Thyroid gland (tissue), 4 donors: ENCODE data around the gene COL19A1. TPM values are rescaled to one million over a fixed set of nuclear protein-coding genes. Genes with fewer than 3 reads are reported as not detected.

ENCODE experiments used
- DNase-seq, 2 donors: peaks; one replicate each; pipeline ENCODE4 v3.0.0-alpha.2; 2019
- H3K27ac ChIP-seq, 3 donors: fragments of 200-600 bp; sonication (generic); 1 replicate in 2 of 3; 2 replicates in 1 of 3; pipeline ENCODE4 v1.5.1; 2016 to 2019; ENCODE audit warnings: mild to moderate bottlenecking in 1 of 3, moderate library complexity in 1 of 3
- H3K27me3 ChIP-seq: fragments of 200-600 bp; sonication (generic); one replicate; pipeline ENCODE4 v1.5.1; 2019
- H3K36me3 ChIP-seq, 2 donors: fragments of 200-600 bp; sonication (generic); one replicate each; pipeline ENCODE4 v1.5.1; 2016 to 2019
- H3K4me1 ChIP-seq, 2 donors: fragments of 200-600 bp; sonication (generic); one replicate each; pipeline ENCODE4 v1.5.1; 2017 to 2019
- H3K4me3 ChIP-seq, 3 donors: fragments of 200-600 bp; sonication (generic); replicated peaks in 1 of 3; 1 replicate in 2 of 3; 2 replicates in 1 of 3; pipeline ENCODE4 v1.5.1; 2016; ENCODE audit warnings: mild to moderate bottlenecking in 1 of 3
- H3K9me3 ChIP-seq: fragments of 200-600 bp; sonication (generic); one replicate; pipeline ENCODE4 v1.5.1; 2017
- CTCF ChIP-seq, 6 experiments: fragments of 200-600 bp in 3 of 6; fragments of 450-650 bp in 3 of 6; sonication (generic) in 3 of 6; IDR thresholded peaks; one replicate each; pipeline ENCODE4 v1.5.1; 2016 to 2019; ENCODE audit warnings: antibody characterized with exemption in 6 of 6, mild to moderate bottlenecking in 2 of 6, inconsistent platforms in 1 of 6, moderate library complexity in 1 of 6
- POLR2A ChIP-seq, 2 donors: fragments of 450-650 bp; IDR thresholded peaks; one replicate each; pipeline ENCODE4 v1.6.1; 2017; ENCODE audit warnings: antibody characterized with exemption in 2 of 2, mild to moderate bottlenecking in 2 of 2, moderate library complexity in 1 of 2
- WGBS, 2 donors: methylation state at CpG; one replicate each; pipeline ENCODE4 v1.1.5; 2017; 5-methylcytosine and 5-hydroxymethylcytosine counted together
- intact Hi-C: fragments of 100-400 bp; cut with DNase I; formaldehyde crosslinking; loops from one replicate; pipeline ENCODE4 v1.15.1; 2023
- total RNA-seq, 4 donors: library from RNA; depleted of rRNA; stranded (reverse); fragments of >200 nt; gene quantifications; one replicate each; pipeline ENCODE4 v1.2.3, GENCODE V29; 2016

Gene COL19A1
- total RNA-seq, 4 donors from 2014 or later: not detected

- 79 to 82% methylated on average over 5 of the region's 5 CpGs for WGBS, 2 donors
- no peaks in the 10 kb centered on the region for H3K4me1 ChIP-seq
- no peak for TF ChIP-seq POLR2A (IDR thresholded peaks at IDR 0.05)
- TF ChIP-seq CTCF (IDR thresholded peaks at IDR 0.05): no peak
- no peak overlapping the region for H3K27ac ChIP-seq
- H3K4me3 ChIP-seq: no peak overlapping the region
- H3K36me3 ChIP-seq: no peaks in the 10 kb centered on the region
- intact Hi-C loops: no loop called here
- no peak for DNase-seq
- no peaks in the 10 kb centered on the region for H3K27me3 ChIP-seq
- H3K9me3 ChIP-seq: no peaks in the 10 kb centered on the region
Observed at GRCh38 chr6:70168681-70169377, 302.5 kb downstream of the COL19A1 start.

GRCh38 chr6:70171236-70171635, 304.9 kb downstream of the COL19A1 start:
- Histone ChIP-seq H3K27ac (no peak overlapping the region), H3K4me1 (no peaks in the 10 kb centered on the region), H3K36me3 (no peaks in the 10 kb centered on the region), H3K27me3 (no peaks in the 10 kb centered on the region), H3K4me3 (no peak overlapping the region), H3K9me3 (no peaks in the 10 kb centered on the region)
- intact Hi-C loops: no loop called here
- no peak for DNase-seq
- TF ChIP-seq CTCF (IDR thresholded peaks at IDR 0.05) (no peak), POLR2A (IDR thresholded peaks at IDR 0.05) (no peak)

- intact Hi-C loops: no loop called here
- no peaks in the 10 kb centered on the region for H3K27me3 ChIP-seq
- TF ChIP-seq POLR2A (IDR thresholded peaks at IDR 0.05) (no peak), CTCF (IDR thresholded peaks at IDR 0.05) (no peak)
Observed at GRCh38 chr6:70172252-70172651, 305.9 kb downstream of the COL19A1 start.

GRCh38 chr6:70175770-70176169, 309.4 kb downstream of the COL19A1 start:
- WGBS, 2 donors: 81 to 85% methylated on average over 2 of the region's 2 CpGs
- Histone ChIP-seq H3K4me1 (no peaks in the 10 kb centered on the region), H3K9me3 (no peaks in the 10 kb centered on the region), H3K36me3 (no peaks in the 10 kb centered on the region), H3K4me3 (no peak overlapping the region), H3K27ac (no peak overlapping the region), H3K27me3 (no peaks in the 10 kb centered on the region)
- intact Hi-C loops: no loop called here
- TF ChIP-seq CTCF (IDR thresholded peaks at IDR 0.05): no peak
- TF ChIP-seq POLR2A (IDR thresholded peaks at IDR 0.05): no peak
- DNase-seq: no peak

More at GRCh38 chr6:70172252-70172651, 305.9 kb downstream of the COL19A1 start:
- Histone ChIP-seq H3K27ac (no peak overlapping the region), H3K4me3 (no peak overlapping the region), H3K36me3 (no peaks in the 10 kb centered on the region), H3K4me1 (no peaks in the 10 kb centered on the region), H3K9me3 (no peaks in the 10 kb centered on the region)
- 57 to 59% methylated on average over 2 of the region's 2 CpGs for WGBS, 2 donors
- DNase-seq: no peak

GRCh38 chr6:70176842-70177550, 310.6 kb downstream of the COL19A1 start:
- TF ChIP-seq POLR2A (IDR thresholded peaks at IDR 0.05): no peak
- TF ChIP-seq CTCF (IDR thresholded peaks at IDR 0.05): no peak
- intact Hi-C loops: no loop called here

More at GRCh38 chr6:70176842-70177550, 310.6 kb downstream of the COL19A1 start:
- no peaks in the 10 kb centered on the region for H3K27me3 ChIP-seq
- H3K9me3 ChIP-seq: no peaks in the 10 kb centered on the region
- DNase-seq: no peak
- H3K36me3 ChIP-seq: no peaks in the 10 kb centered on the region
- no peaks in the 10 kb centered on the region for H3K4me1 ChIP-seq
- H3K4me3 ChIP-seq: no peak overlapping the region
- 71 to 75% methylated on average over 3 of the region's 3 CpGs for WGBS, 2 donors
- no peak overlapping the region for H3K27ac ChIP-seq
